Activated CD4-positive, alpha-beta T cell treated with anti-CD3 and anti-CD28 coated beads for 48 hours (primary cell): ENCODE results near the gene PHLPP1.

ENCODE experiments used
- DNase-seq: peaks from one replicate; pipeline ENCODE4 v3.0.0-alpha.2; 2020

PHLPP1 gene

GRCh38 chr18:62953663-62954062, 238.3 kb downstream of the PHLPP1 start:
- no peak for DNase-seq

DNA sequence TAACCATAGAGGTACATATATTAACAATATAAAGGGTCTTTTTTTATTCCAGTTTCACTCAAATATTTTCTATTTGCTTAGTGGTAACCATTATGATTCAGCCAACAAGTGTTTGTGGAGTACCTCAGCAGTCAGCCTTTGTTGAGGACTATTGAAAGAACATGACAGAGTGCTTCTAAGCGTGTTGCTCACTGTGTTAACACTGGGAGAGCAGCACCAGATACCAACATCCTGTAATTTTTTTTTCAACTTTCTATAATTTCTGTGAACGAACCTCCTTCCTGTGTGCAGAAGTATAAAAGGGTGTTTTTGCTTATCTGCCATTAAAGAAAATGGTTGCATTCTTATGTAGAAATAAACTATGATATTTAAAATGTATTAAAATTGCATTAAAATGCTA, 239.0 kb downstream of the PHLPP1 start:
- no peak for DNase-seq

DNA sequence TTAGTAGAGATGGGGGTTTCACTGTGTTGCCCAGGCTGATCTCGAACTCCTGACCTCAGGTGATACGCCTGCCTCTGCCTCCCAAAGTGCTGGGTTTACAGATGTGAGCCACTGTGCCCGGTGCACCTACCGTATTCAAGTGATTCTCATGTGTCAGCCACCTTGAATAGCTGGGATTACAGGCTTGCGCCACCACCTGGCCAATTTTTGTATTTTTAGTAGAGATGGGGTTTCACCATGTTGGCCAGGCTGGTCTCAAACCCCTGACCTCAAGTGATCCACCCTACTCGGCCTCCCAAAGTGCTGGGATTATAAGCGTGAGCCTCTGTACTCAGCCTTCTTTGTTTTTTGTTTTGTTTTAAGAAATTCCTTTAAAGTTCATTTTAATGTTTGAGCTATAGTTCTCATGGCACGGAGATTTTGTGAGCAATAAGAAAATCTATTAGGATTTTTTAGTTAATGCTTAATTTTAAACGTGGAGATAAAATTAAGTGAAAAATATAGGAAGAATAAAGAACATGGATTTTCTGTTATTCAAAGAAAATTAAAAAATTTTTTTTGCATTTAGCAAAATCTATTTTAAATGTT, 242.6 kb downstream of the PHLPP1 start:
- DNase-seq: peak; percentile 67

GRCh38 chr18:62959481-62959880, 244.1 kb downstream of the PHLPP1 start:
- no peak for DNase-seq

DNA sequence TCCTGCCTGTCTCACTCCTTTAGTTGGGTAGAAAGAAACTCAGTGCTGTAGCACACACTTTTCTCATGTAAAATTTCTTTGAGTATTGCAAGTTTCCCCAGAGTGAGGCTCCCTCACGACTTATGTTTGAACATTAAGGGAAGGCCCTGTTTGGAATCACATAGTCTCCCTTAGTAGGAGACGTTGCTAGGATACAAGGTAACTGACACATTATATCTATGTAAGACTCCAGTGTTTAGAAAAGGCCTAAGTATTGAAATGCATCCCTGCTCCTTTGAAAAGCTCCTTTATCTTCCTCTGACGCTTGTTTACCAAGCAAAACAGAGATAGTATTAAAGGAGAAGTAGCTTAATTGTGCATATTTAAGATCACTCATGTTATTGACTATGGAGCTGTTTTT, 248.2 kb downstream of the PHLPP1 start:
- DNase-seq: no peak

DNA sequence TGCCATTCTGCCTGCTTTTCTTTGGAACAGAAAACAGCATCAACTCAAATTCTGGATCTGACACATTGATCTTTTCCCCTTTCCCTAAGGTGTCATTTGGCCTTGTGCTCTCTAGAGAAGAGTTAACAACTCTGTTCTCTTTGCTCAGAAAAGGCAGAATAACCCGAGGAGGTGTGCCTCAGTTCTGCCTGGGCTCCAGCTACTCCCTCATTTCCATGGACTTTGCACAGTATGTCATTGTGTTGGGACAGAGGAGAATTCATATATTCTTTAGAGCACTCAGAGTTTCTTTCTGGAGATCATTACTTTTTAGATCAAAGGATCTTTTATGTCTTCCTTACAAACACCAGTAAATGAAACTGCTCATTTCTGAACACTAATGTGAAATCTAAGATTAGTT, 249.1 kb downstream of the PHLPP1 start:
- no peak for DNase-seq

GRCh38 chr18:62967089-62967488, 251.7 kb downstream of the PHLPP1 start:
- no peak for DNase-seq

DNA sequence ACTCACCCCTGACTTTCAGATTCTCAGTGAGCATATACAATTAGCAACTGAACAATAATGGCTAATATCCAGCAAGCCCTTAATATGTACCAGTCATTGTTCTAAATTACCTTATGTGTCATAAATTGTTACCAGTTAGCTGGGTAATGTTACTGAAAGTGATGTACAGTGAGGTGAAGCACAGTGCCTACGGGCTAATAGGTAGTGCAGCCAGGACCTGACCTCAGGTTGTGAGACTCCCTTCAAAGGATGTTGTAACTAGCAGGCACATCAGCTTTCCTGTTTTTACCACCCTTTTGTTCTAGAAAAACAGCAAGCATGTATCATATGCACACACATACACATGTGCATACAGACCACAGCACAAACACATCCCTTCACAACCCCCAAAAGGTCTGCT, 258.3 kb downstream of the PHLPP1 start:
- DNase-seq: no peak

GRCh38 chr18:62974388-62974787, 259.0 kb downstream of the PHLPP1 start:
- DNase-seq: no peak

DNA sequence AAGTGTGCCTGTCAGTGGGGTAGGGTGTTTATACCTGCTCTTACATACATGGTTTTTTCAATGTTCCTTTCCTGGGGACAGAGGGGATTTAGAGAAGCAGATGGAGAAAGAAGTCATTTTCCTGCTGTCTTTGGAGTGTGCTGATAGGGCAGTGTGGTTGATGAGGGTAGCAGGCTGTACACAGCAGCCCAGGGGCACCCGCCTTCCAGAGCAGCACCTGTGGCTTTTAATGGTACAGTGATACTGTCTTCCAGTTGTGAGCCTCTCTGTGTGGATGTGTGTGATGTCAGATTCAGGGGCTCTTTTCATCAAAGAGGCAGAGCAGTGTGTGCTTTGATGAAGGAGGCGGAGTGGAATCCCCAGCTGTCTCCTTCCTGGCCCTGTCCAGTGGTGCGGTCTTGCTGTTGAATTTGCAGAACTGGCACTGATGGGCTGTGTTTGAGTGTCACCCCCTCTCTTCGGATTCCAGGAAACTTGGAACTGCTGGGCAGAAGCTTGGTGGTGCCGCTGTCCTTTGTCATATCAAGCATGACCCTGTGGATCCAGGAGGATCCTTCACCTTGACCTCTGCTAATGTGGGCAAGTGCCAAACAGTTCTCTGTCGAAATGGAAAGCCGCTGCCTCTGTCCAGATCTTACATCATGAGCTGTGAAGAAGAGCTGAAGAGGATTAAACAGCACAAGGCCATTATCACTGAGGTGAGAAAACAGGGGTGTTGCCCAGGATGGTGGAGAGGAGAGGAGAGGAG, 259.8 kb downstream of the PHLPP1 start:
- DNase-seq: no peak

- no peak for DNase-seq
These were observed 260.4 kb downstream of the PHLPP1 start for GRCh38 chr18:62975785-62976184.

GRCh38 chr18:62976227-62976626, 260.9 kb downstream of the PHLPP1 start:
- DNase-seq: no peak

GRCh38 chr18:62977512-62977911, 262.2 kb downstream of the PHLPP1 start:
- DNase-seq: no peak

DNA sequence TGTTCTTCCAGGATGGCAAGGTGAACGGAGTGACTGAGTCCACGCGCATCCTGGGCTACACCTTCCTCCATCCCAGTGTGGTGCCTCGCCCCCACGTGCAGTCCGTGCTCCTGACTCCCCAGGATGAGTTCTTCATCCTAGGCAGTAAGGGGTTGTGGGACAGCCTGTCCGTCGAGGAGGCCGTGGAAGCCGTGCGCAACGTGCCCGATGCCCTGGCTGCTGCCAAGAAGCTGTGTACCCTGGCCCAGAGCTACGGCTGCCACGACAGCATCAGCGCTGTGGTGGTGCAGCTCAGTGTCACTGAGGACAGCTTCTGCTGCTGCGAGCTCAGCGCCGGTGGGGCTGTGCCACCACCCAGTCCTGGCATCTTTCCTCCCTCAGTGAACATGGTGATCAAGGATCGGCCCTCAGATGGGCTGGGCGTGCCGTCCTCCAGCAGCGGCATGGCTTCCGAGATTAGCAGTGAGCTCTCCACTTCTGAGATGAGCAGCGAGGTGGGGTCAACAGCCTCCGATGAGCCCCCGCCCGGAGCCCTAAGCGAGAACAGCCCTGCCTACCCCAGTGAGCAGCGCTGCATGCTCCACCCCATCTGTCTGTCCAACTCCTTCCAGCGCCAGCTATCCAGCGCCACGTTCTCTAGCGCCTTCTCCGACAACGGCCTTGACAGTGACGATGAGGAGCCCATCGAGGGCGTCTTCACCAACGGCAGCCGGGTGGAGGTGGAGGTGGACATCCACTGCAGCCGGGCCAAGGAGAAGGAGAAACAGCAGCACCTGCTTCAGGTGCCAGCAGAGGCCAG, 263.1 kb downstream of the PHLPP1 start:
- DNase-seq: no peak

- no peak for DNase-seq
These were observed 263.8 kb downstream of the PHLPP1 start for GRCh38 chr18:62979176-62979575.

DNA sequence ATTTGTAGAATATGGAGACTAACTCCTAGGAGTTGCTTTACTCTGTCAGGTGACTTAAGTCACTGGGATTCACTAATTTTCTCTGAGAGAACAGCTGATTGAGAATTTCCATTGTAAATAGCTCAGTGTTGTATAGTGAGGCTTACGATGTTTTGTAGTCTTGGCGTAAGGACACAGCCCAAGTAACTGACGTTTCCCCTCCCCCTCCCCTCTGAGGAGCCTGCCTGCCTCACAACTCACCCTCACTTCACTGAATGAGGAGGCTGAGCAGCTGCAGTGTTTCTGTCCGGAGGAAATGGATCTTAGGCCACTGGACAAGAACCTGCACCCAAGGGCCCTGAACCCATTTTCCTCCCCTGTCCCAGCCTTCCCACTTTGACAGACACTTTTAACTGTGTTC, 264.6 kb downstream of the PHLPP1 start:
- DNase-seq: no peak

- DNase-seq: no peak
These were observed 266.2 kb downstream of the PHLPP1 start for GRCh38 chr18:62981566-62981965.

GRCh38 chr18:62982600-62983251, 267.4 kb downstream of the PHLPP1 start:
- peak; percentile 69 for DNase-seq

DNA sequence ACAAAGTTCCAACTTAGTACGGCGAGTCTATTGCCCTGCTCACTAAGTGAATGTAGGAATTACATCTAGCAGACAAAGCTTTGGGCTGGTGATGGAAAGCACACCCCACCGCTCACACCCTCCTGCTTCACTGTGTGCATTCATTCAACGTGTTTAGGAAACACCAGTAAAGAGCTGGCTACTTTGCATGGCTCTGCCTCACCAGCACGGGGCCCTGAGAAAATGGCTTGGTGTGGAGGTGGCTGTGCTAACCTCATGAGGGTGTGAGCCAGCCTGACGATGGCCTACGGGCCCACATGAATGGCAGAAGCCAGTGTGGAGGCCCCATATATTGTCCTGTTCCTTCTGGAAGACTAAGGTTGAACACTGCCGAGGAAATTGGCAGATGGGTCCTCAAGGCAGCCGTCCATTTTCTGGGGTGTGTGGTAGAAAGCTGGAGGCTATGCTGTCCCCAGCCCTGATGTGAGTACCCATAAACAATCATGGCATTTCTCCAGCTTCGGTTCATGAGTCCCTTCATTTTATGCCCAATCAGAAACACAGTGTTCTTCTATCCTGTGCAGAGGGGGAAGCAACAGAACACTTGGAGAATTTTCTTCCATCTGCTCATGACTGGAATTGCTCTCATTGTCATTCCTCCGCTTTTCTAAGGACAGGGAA, 269.4 kb downstream of the PHLPP1 start:
- DNase-seq: no peak

GRCh38 chr18:62986490-62986889, 271.1 kb downstream of the PHLPP1 start:
- DNase-seq: no peak

- no peak for DNase-seq
These were observed 271.9 kb downstream of the PHLPP1 start for GRCh38 chr18:62987055-62987830.

DNA sequence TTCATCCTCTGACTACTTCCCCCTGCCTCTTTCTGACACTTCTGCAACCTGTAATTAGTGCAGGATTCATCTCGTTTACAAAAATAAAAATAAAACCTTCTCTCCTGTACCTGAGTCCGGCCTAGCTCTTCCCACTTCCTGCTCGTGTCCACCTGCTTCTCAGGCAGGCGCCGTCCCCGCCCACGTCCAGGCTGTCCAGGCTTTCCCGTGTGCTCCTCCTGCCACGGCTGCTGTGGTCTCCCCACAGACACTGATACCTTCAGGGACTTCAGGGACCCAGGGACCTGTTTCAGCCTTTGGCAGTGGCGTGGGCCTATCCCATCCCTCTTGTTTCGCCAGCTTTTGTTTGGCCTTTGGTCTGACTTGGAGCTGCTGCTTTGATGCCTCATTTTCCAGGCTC, 272.5 kb downstream of the PHLPP1 start:
- DNase-seq: no peak
